GM23248 (cell line): ENCODE measurements around the gene AKR1C3.
"Not testable (repeated sequence)": the region's sequence is repeated elsewhere in the genome, so short reads cannot be mapped to it uniquely, and the experiment has no call there.

Source experiments
- EZH2 ChIP-seq: fragments of 200-600 bp; sonication (generic); IDR thresholded peaks from 2 replicates; pipeline ENCODE4 v1.6.1; 2018; ENCODE audit warnings: antibody characterized with exemption, mild to moderate bottlenecking; ENCODE audit not compliant: insufficient read depth, poor library complexity, severe bottlenecking
- EZH2phosphoT487 ChIP-seq: fragments of 200-600 bp; sonication (generic); IDR thresholded peaks from 2 replicates; pipeline ENCODE4 v1.6.1; 2018; ENCODE audit warnings: antibody characterized with exemption, moderate library complexity, mild to moderate bottlenecking, low read depth; ENCODE audit not compliant: insufficient read depth

DNA sequence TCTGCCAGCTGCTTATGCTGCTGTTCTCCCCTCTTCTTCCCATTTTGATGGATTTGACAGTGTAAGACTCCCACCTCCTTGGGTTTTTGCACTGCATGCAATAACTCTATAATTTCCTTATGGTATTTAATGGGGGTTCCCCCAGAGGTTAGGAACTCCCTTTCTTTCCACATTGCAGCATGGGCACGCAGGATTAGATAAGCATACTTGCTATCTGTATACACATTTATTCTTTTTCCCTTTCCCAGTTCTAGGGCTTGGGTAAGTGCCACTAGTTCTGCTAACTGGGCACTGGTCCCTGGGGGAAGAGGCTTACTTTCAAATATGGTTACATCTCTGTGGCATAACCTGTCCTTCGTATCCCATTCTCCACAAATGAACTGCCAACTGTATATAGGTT is 39.4 kb upstream of the AKR1C3 start:
- TF ChIP-seq EZH2phosphoT487, EZH2: not testable (repeated sequence)
